ENCODE data around the gene GIPC2.

DNA sequence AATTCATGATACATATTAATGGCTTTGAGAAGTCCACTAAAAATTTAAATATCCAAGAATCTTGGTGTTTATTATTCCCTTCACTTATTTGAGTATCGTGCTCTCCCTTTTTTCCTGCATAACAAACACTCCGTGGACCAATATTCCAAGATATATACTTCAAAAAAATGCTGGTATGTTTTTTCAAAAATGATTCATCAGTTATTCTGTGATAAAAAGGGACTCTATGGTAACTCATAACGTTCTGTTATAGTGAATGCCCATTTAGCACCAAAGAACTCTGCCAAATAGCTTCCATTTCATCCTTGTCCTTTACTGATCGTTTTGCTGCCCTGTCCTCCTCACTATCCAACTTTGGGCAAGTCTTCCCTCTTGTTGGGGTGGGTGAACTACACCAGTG lies 12.9 kb downstream of the GIPC2 start:
- TF ChIP-seq POLR2A (IDR thresholded peaks at IDR 0.05; ENCODE audit: low read depth, low read length), result no peak
- no peak for TF ChIP-seq TAF1 (IDR thresholded peaks at IDR 0.05; ENCODE audit: low read depth, low read length)
- no peak for TF ChIP-seq POU2F2 (IDR thresholded peaks at IDR 0.05; ENCODE audit: low read depth, low read length)
- no peak for TF ChIP-seq SPI1 (IDR thresholded peaks at IDR 0.05; ENCODE audit: low read depth, low read length)

Data from GM12891 (cell line).